Measurements from ENCODE around the gene SLC37A1.
"Not testable (repeated sequence)": the region's sequence is repeated elsewhere in the genome, so short reads cannot be mapped to it uniquely, and the experiment has no call there.

Gene SLC37A1

DNA sequence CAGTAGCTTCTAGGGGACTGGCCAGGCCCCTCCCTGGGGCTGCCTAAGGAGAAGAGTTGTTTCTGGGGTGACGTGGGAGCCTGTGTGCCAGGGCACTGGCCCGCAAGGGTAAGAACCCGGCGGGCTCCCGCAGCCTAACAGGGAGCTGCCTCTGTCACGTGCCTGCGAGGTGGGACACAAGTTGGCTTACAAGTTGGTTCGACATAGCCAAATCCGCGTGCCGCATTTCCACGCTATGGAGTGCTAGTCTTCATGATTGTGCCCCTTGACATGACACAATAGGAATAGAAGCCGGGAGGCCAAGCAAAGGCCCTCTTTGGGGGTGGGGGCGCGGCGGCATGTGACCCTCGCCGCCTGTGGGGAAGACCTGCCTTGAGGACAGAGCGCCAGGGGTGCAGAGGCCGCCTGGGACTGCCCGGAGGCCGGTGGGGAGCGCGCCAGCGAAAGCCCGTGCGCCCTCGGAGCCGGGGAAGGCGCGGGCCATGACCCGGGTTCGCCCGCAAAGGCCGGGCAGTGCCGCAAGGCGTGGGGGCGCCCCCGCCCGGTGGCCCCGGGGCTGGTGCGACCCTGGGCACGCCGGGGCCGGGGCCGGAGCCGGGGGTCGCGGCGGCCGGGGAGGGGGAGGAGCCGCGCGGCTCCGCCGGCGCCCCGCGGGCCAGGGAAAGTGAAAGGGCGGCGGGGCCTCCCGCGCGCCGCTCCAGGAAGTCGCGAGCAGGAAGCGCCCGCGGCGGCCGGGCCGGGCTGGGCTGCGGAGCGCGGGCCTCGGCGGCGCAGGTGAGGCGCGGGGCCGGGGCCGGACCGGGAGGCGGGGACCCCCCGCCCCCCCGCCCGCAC is at the start of gene SLC37A1:
TSS of gene SLC37A1 (plus strand) at position 702 of the 834 bp plus-strand sequence. CDS start 4,603 bp downstream, outside the sequence.
- DNase-seq (ENCODE audit: low spot score), result no peak

DNA sequence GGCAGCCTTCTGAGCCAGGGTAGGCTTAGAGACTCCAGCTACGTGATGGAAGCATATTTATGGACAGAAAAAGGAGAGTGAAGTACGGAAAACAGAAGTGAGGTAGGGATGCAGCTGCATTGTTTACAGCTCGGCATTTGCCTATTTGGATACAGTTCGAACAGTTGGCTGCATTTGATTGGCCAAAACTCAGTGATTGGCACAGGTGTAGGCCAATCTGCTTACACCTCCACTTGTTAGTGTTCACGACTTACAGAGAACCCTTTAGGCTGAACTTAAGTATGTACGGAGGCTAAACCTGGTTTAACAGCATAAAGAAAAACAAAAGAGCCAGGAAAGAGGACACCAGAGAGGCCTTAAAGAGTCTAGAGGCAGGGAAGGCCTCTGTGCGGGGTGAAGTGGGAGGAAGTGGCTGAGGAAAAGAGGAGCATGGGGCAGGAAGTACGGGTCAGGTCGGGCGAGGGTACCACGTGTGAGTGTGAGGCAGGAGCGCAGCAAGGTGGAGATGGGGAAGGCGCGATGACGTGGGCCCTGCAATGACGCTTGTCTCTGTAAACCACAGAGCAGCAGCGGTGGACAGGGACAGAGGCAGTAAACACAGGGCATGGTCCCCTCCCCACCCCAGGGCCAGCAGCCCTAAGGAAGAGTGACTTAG is 49.7 kb upstream of the SLC37A1 start:
- DNase-seq (ENCODE audit: low spot score), result peak; percentile 24

DNA sequence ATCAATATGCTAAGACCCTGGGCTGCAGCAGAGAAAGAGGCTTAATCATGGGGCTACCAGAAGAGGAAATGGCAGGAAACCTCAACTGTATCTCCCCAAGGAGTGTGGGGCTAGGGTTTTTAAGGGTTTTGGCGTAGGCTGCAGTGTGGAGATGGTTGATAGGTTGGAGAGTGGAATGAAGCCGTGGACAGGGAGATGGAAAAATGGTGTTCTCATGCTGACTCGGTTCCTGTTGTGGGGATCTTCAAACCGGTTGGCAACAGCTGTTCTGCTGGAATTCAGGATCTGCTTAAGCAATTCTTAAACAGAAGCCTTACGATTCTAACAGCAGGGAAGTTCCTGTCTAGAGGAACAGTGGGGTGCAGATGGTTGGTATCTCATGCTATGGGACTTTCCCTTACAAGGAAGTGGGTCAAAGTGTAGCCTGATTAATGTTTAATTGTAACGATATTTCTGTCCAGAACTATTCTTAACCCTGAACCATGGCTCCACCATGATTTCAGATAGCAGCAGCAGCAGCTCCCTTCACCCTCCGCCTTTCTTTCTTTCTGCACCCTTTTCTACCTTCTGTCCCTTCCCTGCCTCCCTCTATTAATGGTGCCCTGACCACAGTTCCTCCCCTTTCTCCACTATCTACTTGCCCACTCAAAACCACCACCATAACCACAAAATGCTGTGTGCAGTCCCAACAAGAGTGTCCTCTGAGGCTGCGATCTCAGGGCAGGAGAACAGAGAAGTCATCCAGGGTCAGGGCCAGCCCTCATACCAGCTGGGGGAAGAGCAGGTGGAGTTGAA is 48.4 kb upstream of the SLC37A1 start:
- DNase-seq (ENCODE audit: low spot score), result no peak

DNA sequence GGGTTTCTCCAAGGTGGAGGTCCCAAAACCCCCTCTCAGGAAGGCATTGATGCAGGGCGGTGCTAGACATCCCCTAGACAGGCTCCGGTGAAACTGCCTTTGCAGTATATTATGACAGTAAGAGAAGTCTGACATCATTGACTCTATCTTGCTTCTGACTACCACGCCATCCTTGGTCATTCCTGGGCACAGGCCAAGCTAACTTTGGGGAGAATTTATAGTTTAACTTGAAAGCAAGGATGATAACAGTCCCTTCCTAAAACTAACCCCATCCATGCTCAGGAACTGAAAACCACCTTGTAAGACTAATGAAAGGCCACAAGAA is 47.9 kb upstream of the SLC37A1 start:
- no peak for DNase-seq (ENCODE audit: low spot score)

DNA sequence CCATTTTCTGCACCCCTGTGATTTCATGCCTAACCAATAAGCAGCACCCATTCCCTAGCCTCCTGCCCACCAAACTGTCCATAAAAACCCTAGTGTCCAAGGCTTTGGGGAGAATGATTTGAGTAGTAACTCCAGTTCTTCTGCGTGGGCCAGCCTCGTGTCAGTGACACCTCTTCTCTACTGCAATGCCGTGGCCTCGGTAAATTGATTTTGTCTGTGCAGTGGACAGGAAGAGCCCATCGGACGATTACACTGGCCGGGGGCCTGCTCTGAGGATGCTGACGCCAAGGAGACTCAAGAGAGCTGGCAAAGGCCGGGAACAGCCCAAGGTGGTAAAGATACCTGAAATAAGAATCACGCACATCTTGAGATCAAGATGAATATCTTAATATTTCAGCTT is 47.0 kb upstream of the SLC37A1 start:
- DNase-seq (ENCODE audit: low spot score), result no peak

DNA sequence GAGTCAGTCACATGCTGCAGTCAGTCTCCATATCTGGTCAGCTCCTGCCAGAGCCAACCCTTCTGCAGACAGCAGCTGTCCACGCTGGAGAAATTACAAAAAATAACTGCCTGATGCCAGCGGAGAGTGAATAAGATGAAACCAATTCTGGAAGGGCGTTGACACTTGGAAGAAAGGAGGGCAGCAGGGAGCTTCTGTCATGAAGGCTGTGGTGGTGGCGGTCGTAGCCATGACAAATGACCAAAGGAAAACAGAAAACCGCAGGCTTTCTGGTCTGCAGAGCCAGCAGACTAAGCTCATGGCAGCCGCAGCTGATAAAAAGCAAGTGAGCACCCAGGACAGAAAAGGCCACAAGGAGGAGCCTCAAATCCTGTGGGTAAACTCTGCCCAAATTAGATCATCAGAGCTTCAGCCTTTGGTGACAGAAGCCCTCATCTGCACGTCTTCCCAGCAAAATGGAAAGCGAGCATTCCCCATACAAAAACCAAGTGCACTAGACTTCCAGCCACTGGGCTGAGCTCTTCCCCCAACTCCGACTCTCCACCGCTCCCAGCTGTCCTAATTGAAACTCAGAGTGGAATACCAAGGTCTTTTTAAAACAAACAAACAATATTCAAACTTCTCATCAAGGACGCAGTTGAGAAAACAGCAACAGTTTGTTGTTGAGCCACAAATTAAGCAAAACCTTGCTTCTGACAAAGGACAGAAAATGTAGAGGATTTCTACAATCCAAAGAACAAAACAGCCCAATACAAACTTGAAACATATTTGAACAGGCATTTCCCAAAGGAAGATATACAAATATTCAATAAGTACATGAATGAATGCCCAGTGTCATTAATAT is 46.3 kb upstream of the SLC37A1 start:
- peak; percentile 20 for DNase-seq (ENCODE audit: low spot score)

DNA sequence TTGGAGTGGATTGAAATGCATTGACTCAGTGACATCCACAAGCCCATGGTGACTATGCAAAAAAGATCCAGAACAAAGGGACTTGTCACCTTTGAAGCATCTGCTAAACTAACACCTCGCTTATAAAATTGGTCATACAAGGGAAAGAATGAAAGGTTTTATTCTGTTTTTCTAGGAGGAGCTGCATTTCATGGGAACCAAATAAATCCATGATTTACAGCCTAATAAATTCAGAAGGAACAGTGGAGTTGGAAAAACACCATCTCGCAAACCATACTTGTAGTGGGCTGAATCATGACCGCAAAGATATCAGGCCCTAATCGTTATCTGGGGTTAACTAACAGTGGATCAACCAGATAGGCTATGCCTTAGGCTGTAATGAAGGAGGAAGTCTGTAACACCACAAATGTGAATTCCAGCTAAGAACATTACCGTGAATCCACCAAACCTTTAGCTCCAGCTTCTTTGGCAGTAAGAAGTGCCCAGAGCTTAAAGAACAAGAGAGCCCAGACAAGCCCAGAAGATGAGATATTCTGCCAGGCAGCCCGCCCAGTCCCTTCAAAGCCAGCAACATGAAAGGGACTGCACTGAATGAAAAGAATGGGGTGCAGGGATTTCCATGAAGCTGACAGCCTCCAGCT is 45.0 kb upstream of the SLC37A1 start:
- DNase-seq (ENCODE audit: low spot score), result no peak

DNA sequence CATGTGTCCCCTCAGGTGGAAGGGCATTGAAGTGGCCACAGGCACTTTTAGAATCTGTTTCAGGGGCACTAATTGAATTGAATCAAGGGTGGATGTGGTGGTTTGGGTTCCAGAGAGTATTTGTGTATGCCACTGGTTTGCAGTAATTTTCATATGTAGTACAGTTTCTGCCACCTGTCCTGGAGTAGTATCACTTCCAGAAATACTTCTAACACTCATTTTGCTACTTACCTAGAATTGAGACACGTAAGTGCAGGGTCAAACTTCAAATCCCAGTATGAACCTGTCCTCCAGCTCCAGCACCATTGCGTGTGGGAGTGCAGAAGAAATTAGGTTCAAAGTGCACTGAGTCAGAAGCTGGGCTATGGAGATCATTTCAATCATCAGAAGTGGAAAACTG is 44.4 kb upstream of the SLC37A1 start:
- DNase-seq (ENCODE audit: low spot score), result no peak

DNA sequence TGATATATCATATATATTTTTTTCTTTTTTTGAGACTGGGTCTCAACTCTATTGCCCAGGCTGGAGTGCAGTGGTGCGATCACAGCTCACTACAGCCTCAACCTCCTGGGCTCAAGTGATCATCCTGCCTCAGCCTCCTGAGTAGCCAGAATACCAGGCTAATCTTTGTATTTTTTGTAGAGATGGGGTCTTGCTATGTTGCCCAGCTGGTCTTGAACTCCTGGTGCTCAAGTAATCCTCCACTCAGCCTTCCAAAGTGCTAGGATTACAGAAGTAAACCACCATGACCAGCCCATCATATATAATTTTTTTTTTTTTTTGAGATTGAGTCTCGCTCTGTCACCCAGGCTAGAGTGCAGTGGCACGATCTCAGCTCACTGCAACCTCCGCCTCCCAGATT is 43.9 kb upstream of the SLC37A1 start:
- DNase-seq (ENCODE audit: low spot score), result not testable (repeated sequence)

DNA sequence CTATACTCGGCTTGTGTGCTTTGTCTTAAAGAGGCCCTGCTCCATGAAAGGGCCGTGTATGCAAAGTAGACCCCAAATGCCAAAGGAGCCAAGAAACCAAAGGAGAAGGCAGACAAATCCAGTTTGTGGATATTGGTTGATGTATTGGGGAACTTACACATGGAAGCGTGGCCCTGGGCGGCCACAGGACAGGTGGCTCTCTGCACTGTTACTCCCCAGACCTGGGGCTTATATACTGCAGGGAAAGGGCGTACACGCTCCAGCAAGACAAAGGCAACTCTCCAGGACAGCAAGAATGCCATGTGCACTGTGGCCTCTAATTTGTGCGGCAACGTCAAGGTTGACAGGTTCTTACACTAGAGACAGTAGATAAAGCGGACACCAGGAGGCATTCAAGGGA is 42.4 kb upstream of the SLC37A1 start:
- no peak for DNase-seq (ENCODE audit: low spot score)

DNA sequence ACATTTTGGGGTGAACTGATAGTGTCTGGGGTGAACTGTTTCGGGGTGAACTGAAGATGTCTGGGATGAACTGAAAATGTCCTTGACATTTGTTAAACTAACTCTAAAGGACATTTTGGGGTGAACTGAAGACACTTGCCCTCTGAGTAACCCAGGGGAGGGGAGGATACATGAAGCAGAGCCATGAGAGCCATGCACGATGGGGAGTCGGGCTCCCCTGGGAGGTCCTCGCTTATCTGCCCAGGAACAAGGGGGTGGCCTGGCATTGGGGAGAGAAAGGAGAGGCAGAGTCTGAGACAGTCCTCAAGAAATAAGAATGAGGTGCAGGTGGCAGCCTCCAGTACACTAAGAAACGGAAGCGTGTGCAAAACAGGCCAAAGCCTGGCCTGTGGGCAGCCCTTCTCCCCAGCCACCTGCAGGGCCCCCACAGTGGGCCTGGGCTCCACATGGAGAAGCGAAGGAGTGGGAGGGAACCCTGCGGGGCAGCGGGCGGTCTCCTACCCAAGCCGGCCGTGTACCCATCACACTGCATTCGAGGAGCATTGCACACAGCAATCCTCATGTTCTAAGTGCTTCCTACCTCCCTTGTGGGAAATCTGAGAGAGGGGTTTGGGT is 41.8 kb upstream of the SLC37A1 start:
- DNase-seq (ENCODE audit: low spot score), result no peak

DNA sequence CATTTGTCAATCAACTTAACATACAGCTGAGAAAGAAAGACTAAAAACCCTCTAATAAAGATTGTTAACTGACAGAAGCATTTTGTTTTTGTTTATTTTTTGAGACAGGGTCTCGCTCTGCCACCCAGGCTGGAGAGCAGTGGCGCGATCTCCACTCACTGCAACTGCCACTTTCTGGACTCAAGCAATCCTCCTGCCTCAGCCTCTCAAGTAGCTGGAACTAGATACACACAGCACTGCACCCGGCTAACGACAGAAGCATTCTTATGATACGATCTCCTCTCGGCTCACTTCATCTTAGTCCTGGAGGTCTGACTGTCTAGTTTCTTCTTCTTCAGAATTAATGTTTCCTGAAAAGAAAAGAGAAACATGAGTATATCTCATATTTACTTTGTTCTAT is 41.1 kb upstream of the SLC37A1 start:
- DNase-seq (ENCODE audit: low spot score), result no peak

DNA sequence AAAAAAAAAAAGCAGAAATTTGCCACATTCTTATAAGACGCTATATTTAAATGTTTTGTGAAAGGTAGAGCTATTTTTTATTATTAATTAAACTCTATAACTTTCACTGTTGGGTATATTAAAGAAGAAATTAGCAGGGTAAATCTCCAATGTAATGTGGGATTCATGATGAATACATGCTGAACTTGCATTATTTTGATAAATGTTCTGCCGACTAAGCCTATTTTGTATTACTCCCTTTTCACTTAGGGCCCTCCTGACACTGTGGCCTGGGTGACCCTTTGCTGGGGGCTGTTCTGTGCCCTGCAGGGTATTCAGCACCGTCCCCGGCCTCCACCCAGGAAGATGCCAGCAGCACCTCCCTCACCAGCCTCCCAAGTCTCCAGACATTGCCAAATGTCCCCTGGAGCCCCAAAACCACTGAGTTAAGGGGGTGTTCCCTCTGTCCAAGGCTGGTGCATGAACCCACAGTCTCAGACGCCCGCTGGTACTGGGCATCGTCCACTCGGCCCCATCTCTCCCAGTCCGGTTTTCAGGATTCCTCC is 40.1 kb upstream of the SLC37A1 start:
- no peak for DNase-seq (ENCODE audit: low spot score)

DNA sequence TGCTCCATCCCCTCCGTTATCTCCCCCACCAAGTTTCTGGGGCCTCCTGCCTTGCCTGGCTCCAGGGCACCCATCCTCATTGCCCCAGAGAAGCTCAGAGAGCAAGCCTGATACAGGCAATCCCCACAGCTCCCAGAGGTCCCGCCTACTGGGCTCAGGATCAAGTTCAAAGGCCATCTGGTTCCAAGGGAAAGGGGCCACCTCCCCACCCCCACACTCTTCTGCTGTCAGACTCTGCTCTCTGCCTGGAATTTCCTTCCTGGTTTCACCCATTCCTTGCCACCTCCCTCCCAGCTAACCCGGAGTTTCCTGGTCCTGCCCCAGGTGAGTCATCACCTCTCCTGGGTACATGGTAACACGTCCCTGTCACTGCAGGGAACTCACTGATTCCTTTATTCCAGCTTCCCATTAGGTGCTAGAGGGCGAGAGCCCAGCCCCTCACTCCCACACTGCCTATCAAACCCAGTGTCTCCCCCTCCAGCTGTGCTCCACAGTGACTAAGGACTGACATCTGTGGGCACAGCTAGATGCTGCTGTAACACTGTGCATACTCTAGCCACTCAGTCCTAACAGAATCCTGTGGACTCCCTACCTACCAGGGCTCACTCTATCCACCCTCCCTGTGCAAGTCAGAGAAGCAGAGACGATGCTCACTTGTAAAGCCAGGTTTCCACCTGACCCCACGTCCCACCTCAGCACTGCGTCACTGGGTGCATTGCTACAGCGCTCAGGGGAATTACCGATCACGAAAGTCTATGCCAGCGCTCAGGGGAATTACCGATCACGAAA is 39.4 kb upstream of the SLC37A1 start:
- peak; percentile 55 for DNase-seq (ENCODE audit: low spot score)

DNA sequence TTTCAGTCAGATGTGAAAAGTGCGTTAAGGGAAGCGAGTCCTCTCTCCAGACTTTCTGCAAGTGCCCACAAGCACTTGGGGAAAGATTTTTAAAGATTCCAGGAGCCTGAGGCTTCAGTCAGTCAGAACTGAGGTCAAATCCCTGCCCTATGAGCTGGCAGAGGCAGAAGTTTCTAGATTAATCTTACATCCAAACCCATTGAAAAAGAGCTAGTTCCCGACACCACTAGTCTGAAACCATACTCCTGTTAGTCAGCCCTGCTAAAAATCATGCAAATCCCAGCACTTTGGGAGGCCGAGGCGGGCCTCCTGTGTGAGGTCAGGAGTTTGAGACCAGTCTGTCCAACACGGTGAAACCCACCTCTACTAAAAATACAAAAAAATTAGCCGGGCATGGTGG is 38.6 kb upstream of the SLC37A1 start:
- DNase-seq (ENCODE audit: low spot score), result no peak

DNA sequence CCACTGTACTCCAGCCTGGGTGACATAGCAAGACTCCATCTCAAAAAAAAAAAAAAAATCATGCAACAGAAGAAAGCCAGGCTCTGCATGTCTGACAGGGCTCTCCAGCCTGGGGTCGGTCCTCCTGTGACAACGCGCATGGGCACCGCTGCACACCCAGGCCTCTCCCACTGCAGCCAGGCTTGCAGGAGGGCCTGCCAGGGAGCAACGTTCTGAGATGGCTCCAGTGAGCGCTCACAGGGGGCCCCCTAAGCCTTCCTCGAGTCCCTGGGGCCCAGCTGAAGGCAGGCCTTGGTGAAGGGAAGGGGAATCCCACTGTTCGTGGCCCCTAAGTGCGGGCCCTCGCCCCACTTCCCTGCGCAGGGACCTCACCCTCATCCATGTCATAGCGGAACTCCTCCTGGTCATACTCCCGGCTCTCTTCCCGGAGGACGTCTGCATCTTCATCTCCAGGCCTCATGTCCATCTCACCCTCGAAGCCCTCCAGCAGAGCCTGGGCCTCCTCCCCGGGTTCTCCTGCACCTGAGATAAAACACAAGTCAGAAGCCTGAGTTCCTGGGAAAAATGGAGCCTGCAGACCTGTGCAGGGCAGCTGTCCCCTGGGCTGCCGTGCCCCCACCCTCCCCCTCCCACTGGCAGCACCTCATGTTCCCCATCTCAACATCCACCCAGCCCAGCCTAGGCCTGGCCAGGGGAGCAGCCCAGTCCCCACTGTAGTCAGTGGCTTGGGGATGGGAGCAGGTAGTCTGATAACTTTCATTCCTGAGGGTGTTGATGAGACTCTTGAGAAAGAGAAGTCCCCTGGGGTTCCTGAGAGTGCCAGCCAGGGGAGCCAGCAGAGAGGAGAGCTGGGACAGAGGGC is 37.9 kb upstream of the SLC37A1 start:
- no peak for DNase-seq (ENCODE audit: low spot score)

DNA sequence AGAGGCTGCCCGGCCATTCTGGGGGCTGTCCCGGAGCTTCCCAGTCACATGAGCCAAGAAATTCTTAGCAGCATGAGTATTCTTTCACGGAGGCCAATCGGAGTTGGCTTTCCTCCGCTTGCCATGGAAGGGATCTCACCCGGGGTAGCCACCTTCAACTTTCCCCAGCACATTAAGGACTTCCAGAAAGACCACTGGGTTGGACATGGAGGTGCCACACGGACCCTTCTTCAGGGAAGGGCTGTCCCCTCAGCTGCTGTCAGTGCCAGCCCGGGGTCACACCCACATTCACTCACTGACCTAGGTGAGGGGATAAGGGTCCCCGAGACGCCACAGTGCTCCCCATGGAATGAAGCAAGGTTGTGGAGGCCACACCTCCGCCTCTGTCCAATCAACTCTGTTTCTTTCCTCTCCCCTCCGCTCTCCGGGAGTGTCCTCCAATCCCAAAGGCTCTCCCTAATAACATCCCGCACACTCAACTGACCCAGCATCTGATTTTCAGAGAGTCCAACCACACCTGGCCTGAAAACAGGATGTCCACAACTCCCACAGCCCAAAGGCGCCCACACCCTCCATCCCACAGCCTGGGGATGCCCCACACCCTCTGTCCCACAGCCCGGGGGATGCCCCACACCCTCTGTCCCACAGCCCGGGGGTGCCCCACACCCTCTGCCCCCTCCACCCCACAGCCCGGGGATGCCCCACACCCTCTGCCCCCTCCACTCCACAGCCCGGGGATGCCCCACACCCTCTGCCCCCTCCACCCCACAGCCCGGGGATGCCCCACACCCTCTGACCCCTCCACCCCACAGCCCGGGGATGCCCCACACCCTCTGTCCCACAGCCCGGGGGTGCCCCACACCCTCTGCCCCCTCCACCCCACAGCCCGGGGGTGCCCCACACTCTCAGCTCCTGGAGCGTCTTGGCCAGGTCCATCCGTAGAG is 37.0 kb upstream of the SLC37A1 start:
- DNase-seq (ENCODE audit: low spot score), result no peak

DNA sequence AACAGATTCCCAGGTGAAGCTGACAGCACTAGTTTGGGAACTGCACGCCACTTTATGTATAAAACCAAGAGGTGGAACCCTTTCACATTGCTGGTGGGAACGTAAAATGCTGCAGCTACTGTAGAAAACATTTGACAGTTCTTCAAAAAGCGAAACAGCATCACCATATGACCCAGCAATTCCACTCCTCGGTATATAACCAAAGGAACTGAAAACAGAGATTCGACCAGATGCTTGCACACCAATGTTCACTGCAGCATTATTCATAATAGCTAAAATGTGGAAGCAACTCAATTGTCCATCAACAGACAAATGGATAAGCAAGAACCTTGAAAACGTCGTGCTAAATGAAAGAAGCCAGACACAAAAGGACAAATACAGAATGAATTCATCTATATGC is 35.1 kb upstream of the SLC37A1 start:
- no peak for DNase-seq (ENCODE audit: low spot score)
